NB4 (cell line): ENCODE measurements around the gene EIPR1.

Experiments used
- DNase-seq: peaks from one replicate; pipeline ENCODE4 v3.0.0; 2010; ENCODE audit warnings: low read depth
- H3K4me3 ChIP-seq: one replicate; pipeline ENCODE4 v1.5.1; 2011; ENCODE audit warnings: mild to moderate bottlenecking, low read depth, low read length, moderate library complexity
- MAX ChIP-seq: IDR thresholded peaks from 2 replicates; pipeline ENCODE4 v1.6.1; 2011; ENCODE audit warnings: low read depth, low read length
- MYC ChIP-seq: IDR thresholded peaks from 2 replicates; pipeline ENCODE4 v1.6.1; 2011; ENCODE audit warnings: low read depth, low read length
- POLR2A ChIP-seq: IDR thresholded peaks from 2 replicates; pipeline ENCODE4 v1.6.1; 2011; ENCODE audit warnings: mild to moderate bottlenecking; ENCODE audit not compliant: insufficient read length; ENCODE audit errors: extremely low read depth
- TF ChIP-seq, protein P1 (sequence below): IDR thresholded peaks from one replicate; pipeline ENCODE4 v1.5.1; 2012; ENCODE audit warnings: low read depth, low read length

Gene EIPR1

DNA sequence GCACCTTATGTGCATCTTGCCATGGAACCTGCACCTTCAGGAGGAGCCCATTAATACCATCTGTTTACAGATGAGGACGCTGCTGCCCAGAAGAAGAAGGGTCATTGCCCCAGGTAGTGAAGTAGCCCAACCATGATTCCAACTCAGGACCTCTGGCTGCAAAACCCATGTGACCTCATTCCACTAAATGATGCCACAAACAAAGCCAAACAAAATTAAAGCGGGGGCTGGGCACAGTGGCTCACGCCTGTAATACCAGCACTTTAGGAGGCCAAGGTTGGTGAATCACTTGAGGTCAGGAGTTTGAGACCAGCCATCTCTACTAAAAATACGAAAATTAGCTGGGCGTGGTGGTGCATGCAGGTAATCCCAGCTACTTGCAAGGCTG lies 202.1 kb downstream of the EIPR1 start:
- no peak overlapping the region for H3K4me3 ChIP-seq
- DNase-seq = no peak
- TF ChIP-seq POLR2A (no peak), MYC (no peak), MAX (no peak)
- TF ChIP-seq, protein P1, sequence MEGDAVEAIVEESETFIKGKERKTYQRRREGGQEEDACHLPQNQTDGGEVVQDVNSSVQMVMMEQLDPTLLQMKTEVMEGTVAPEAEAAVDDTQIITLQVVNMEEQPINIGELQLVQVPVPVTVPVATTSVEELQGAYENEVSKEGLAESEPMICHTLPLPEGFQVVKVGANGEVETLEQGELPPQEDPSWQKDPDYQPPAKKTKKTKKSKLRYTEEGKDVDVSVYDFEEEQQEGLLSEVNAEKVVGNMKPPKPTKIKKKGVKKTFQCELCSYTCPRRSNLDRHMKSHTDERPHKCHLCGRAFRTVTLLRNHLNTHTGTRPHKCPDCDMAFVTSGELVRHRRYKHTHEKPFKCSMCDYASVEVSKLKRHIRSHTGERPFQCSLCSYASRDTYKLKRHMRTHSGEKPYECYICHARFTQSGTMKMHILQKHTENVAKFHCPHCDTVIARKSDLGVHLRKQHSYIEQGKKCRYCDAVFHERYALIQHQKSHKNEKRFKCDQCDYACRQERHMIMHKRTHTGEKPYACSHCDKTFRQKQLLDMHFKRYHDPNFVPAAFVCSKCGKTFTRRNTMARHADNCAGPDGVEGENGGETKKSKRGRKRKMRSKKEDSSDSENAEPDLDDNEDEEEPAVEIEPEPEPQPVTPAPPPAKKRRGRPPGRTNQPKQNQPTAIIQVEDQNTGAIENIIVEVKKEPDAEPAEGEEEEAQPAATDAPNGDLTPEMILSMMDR = no peak

GRCh38 chr2:3174626-3175567 lies 202.7 kb downstream of the EIPR1 start:
- TF ChIP-seq MYC (no peak), MAX (no peak), POLR2A (no peak)
- TF ChIP-seq, protein P1 = no peak
- H3K4me3 ChIP-seq = no peak overlapping the region
- DNase-seq = no peak

- H3K4me3 ChIP-seq = no peak overlapping the region
- TF ChIP-seq POLR2A = no peak
- TF ChIP-seq, protein P1 = no peak
- no peak for TF ChIP-seq MYC
- no peak for TF ChIP-seq MAX
- DNase-seq = no peak
These were observed 204.6 kb downstream of the EIPR1 start for GRCh38 chr2:3173031-3173430.

- TF ChIP-seq MAX (no peak), MYC (no peak), POLR2A (no peak)
- TF ChIP-seq, protein P1 = no peak
- DNase-seq = no peak
- H3K4me3 ChIP-seq = no peak overlapping the region
These were observed 205.2 kb downstream of the EIPR1 start for GRCh38 chr2:3172265-3172935.

- H3K4me3 ChIP-seq = no peak overlapping the region
- DNase-seq = no peak
- TF ChIP-seq MYC = no peak
- TF ChIP-seq, protein P1 = no peak
- no peak for TF ChIP-seq POLR2A
These were observed 205.9 kb downstream of the EIPR1 start for GRCh38 chr2:3171564-3172264.
